Brain microvascular endothelial cell (primary cell): Measurements from ENCODE around the gene FKRP.

ENCODE experiments used
- DNase-seq: peaks from one replicate; pipeline ENCODE4 v3.0.0-alpha.2; 2020
- H3K27ac ChIP-seq: fragments of 250-450 bp; sonication (Bioruptor Pico); 2 replicates; pipeline ENCODE4 v1.5.1; 2020; ENCODE audit warnings: mild to moderate bottlenecking, moderate library complexity
- H3K27me3 ChIP-seq: fragments of 250-450 bp; sonication (Bioruptor Pico); replicated peaks from 2 replicates; pipeline ENCODE4 v1.5.1; 2020; ENCODE audit warnings: mild to moderate bottlenecking
- H3K36me3 ChIP-seq: fragments of 250-450 bp; sonication (Bioruptor Pico); replicated peaks from 2 replicates; pipeline ENCODE4 v1.5.1; 2020; ENCODE audit warnings: mild to moderate bottlenecking
- H3K4me3 ChIP-seq: 2 replicates; pipeline ENCODE4 v1.5.1; 2011; ENCODE audit warnings: low read depth, mild to moderate bottlenecking, control low read depth, low read length, moderate library complexity
- CTCF ChIP-seq: IDR thresholded peaks from 2 replicates; pipeline ENCODE4 v1.5.1; 2011; ENCODE audit warnings: low read depth, mild to moderate bottlenecking, moderate library complexity, low read length, control low read depth, inconsistent platforms; ENCODE audit errors: missing control alignments
- in situ Hi-C: cut with HindIII; loops from 2 replicates; pipeline ENCODE4 v1.10.0; 2017; ENCODE audit warnings: low sequenced_read_pairs, low pct_ligation_motif_present

FKRP gene

GRCh38 chr19:46718934-46719622 lies 26.8 kb upstream of the FKRP start:
- Histone ChIP-seq H3K27ac (no peak overlapping the region), H3K27me3 (no peaks in the 10 kb centered on the region), H3K36me3 (peaks cover 52% of the 10 kb centered on the region), H3K4me3 (no peak overlapping the region)
- in situ Hi-C loops: no loop called here
- no peak for TF ChIP-seq CTCF
- no peak for DNase-seq

GRCh38 chr19:46719629-46720502 lies 26.0 kb upstream of the FKRP start:
- H3K27ac ChIP-seq: no peak overlapping the region
- H3K36me3 ChIP-seq: peaks cover 59% of the 10 kb centered on the region
- no peak overlapping the region for H3K4me3 ChIP-seq
- in situ Hi-C loops: no loop called here
- TF ChIP-seq CTCF: no peak
- H3K27me3 ChIP-seq: no peaks in the 10 kb centered on the region
- no peak for DNase-seq

- Histone ChIP-seq H3K27me3 (no peaks in the 10 kb centered on the region), H3K36me3 (peaks cover 66% of the 10 kb centered on the region), H3K4me3 (no peak overlapping the region), H3K27ac (no peak overlapping the region)
- in situ Hi-C loops: no loop called here
- TF ChIP-seq CTCF: no peak
- DNase-seq: no peak
Measured at GRCh38 chr19:46720503-46721239, 25.2 kb upstream of the FKRP start.

- in situ Hi-C loops: no loop called here
- no peaks in the 10 kb centered on the region for H3K27me3 ChIP-seq
- peaks cover 72% of the 10 kb centered on the region for H3K36me3 ChIP-seq
- DNase-seq: no peak
- H3K27ac ChIP-seq: no peak overlapping the region
- H3K4me3 ChIP-seq: no peak overlapping the region
- TF ChIP-seq CTCF: peak; percentile 53
Measured at GRCh38 chr19:46721269-46722003, 24.4 kb upstream of the FKRP start.

- H3K27ac ChIP-seq: no peak overlapping the region
- no peaks in the 10 kb centered on the region for H3K27me3 ChIP-seq
- no peak for DNase-seq
- in situ Hi-C loops: no loop called here
- no peak for TF ChIP-seq CTCF
- peaks cover 78% of the 10 kb centered on the region for H3K36me3 ChIP-seq
- no peak overlapping the region for H3K4me3 ChIP-seq
Measured at GRCh38 chr19:46722004-46722380, 23.9 kb upstream of the FKRP start.
